DOHH2 (cell line): ENCODE data around the gene RMI2.

Experiments used
- EZH2phosphoT487 ChIP-seq: fragments of 200-600 bp; sonication (generic); IDR thresholded peaks from 2 replicates; pipeline ENCODE4 v1.6.1; 2017; ENCODE audit warnings: borderline replicate concordance, mild to moderate bottlenecking, antibody characterized with exemption, low read length, moderate library complexity, mixed read lengths
- TF ChIP-seq, protein P1 (sequence below): fragments of 200-600 bp; sonication (generic); IDR thresholded peaks from one replicate; pipeline ENCODE4 v1.5.1; 2014; ENCODE audit warnings: antibody characterized with exemption, mild to moderate bottlenecking, low read depth, low read length; ENCODE audit not compliant: poor library complexity, severe bottlenecking

GRCh38 chr16:11298143-11298900 lies 46.9 kb upstream of the RMI2 start:
- TF ChIP-seq, protein P1, sequence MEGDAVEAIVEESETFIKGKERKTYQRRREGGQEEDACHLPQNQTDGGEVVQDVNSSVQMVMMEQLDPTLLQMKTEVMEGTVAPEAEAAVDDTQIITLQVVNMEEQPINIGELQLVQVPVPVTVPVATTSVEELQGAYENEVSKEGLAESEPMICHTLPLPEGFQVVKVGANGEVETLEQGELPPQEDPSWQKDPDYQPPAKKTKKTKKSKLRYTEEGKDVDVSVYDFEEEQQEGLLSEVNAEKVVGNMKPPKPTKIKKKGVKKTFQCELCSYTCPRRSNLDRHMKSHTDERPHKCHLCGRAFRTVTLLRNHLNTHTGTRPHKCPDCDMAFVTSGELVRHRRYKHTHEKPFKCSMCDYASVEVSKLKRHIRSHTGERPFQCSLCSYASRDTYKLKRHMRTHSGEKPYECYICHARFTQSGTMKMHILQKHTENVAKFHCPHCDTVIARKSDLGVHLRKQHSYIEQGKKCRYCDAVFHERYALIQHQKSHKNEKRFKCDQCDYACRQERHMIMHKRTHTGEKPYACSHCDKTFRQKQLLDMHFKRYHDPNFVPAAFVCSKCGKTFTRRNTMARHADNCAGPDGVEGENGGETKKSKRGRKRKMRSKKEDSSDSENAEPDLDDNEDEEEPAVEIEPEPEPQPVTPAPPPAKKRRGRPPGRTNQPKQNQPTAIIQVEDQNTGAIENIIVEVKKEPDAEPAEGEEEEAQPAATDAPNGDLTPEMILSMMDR, result no peak
- TF ChIP-seq EZH2phosphoT487, result no peak
